Endothelial cell of umbilical vein (primary cell): ENCODE results near the gene RANBP17.

Experiments
- CTCF ChIP-seq, 2 donors: IDR thresholded peaks; 1 replicate in 1 of 2; 2 replicates in 1 of 2; pipeline ENCODE4 v1.5.1; 2011; ENCODE audit warnings: low read length in 2 of 2, mild to moderate bottlenecking in 2 of 2, moderate library complexity in 2 of 2, control low read depth in 1 of 2, inconsistent platforms in 1 of 2, low read depth in 1 of 2; ENCODE audit not compliant: insufficient read depth in 1 of 2; ENCODE audit errors: extremely low read depth in 1 of 2
- EZH2 ChIP-seq: IDR thresholded peaks from 2 replicates; pipeline ENCODE4 v1.6.1; 2012; ENCODE audit warnings: borderline replicate concordance, low read depth, mild to moderate bottlenecking, moderate library complexity, low read length, inconsistent platforms; ENCODE audit not compliant: severe bottlenecking
- FOS ChIP-seq: IDR thresholded peaks from 2 replicates; pipeline ENCODE4 v1.6.1; 2011; ENCODE audit warnings: mild to moderate bottlenecking, low read length, moderate library complexity, borderline replicate concordance; ENCODE audit not compliant: insufficient read depth
- JUN ChIP-seq: IDR thresholded peaks from 2 replicates; pipeline ENCODE4 v1.6.1; 2011; ENCODE audit warnings: borderline replicate concordance, low read depth; ENCODE audit not compliant: insufficient read length, insufficient read depth
- MAX ChIP-seq: IDR thresholded peaks from 2 replicates; pipeline ENCODE4 v1.6.1; 2011; ENCODE audit not compliant: insufficient read depth, insufficient read length
- POLR2A ChIP-seq: IDR thresholded peaks from 2 replicates; pipeline ENCODE4 v1.6.1; 2012; ENCODE audit warnings: low read depth, mild to moderate bottlenecking, control low read depth, low read length
- POLR2AphosphoS5 ChIP-seq: IDR thresholded peaks from 2 replicates; pipeline ENCODE4 v1.6.1; 2012; ENCODE audit warnings: low read depth, mild to moderate bottlenecking, control low read depth, low read length, moderate library complexity; ENCODE audit not compliant: insufficient read depth

GRCh38 chr5:171283753-171284152, 421.9 kb downstream of the RANBP17 start:
- no peak for TF ChIP-seq POLR2AphosphoS5
- TF ChIP-seq POLR2A: no peak
- no peak for TF ChIP-seq CTCF (IDR thresholded peaks at IDR 0.05; ENCODE audit: extremely low read depth in 1 of 2, insufficient read depth in 1 of 2, low read depth in 1 of 2, low read length in 2 of 2)
- no peak for TF ChIP-seq MAX
- TF ChIP-seq JUN: no peak
- no peak for TF ChIP-seq EZH2
- no peak for TF ChIP-seq FOS
